Measurements from ENCODE around the gene MACC1. TPM values are rescaled to one million over a fixed set of nuclear protein-coding genes. Genes with fewer than 3 reads are reported as not detected.

The MACC1 gene
- total RNA-seq, 1 donor from 2014 or later, result 0.12 TPM

DNA sequence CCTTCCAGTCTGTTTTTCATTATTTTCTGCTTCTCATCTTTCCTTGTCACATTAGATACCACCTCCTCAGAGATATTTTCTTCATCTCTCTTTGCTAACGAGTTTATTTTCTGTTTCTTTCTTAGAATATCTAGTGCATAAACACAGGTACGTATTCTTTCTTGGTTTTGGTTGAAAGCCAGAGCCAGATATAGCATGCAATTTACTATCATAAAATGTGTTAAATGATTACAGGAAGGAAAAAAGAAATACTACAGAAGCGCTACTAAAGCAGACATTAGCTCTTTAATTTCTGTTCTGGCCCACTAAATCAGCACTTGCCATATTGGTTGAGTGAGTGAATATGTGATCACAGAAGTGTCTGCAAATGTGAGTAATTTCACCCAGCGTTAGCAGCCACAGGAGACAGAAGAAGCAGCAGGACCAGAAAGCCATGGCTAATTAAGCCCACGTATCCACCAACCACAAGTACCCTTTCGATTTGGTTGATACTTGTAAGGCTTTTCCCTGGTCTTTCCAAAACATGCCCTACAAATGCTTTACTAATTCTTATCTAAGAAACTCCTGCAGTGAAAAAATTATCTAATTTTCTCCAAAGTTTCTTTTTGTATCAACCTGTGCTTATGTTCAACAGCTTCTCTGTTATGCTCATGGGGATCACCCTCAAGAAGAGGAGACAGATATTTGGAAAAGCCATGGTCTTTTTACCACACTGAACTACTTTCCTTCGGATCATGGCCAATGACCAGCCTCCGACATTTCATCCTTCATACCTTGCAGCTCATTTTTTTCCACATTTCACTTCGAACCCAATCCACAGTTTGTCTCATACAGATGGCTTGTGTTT is 23.1 kb upstream of the MACC1 start:
- Mint-ChIP-seq H3K4me3 (no peak overlapping the region), H3K27me3 (ENCODE audit: low read depth) (no peaks in the 10 kb centered on the region), H3K36me3 (ENCODE audit: low read depth) (peaks cover 3% of the 10 kb centered on the region), H3K27ac (ENCODE audit: unreplicated experiment) (no peak overlapping the region), H3K9me3 (no peaks in the 10 kb centered on the region), H3K4me1 (peaks cover 38% of the 10 kb centered on the region)
- DNase-seq (ENCODE audit: low read depth, low spot score), result no peak
- no peak for TF ChIP-seq CTCF (conservative IDR thresholded peaks at IDR 0.05)

DNA sequence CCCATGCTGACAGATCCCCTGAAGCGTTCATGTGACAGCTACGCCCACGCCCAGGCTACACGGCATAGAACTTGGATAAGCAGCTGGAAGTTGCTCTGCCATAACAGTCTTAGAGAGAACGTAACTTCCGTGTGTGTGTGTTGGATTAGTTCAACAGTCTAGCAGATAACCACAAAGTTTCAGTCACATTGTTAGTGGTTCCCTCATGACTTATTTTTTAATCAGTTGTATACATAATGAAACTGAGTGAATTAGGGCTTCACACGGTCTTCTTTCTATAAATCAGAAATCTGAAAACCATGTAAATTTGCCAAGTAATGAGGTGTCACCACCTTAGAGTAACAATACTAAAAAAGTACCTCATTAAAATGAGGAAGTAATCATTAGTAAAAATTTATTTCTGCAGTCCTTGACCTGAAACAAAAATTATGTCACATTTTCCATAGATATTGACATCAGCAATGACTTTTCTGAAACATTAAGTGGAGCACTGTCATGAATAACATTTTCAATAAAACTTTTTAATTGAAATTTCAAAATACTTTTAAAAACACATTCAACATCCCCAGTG is 21.7 kb upstream of the MACC1 start:
- Mint-ChIP-seq H3K27ac (ENCODE audit: unreplicated experiment) (no peak overlapping the region), H3K4me3 (peak overlapping the region; percentile 10), H3K27me3 (ENCODE audit: low read depth) (no peaks in the 10 kb centered on the region), H3K36me3 (ENCODE audit: low read depth) (peaks cover 3% of the 10 kb centered on the region), H3K9me3 (no peaks in the 10 kb centered on the region), H3K4me1 (peaks cover 38% of the 10 kb centered on the region)
- TF ChIP-seq CTCF (conservative IDR thresholded peaks at IDR 0.05), result no peak
- no peak for DNase-seq (ENCODE audit: low read depth, low spot score)

GRCh38 chr7:20238194-20238753 is 21.1 kb upstream of the MACC1 start:
- Mint-ChIP-seq H3K27me3 (ENCODE audit: low read depth) (no peaks in the 10 kb centered on the region), H3K27ac (ENCODE audit: unreplicated experiment) (no peak overlapping the region), H3K36me3 (ENCODE audit: low read depth) (peaks cover 3% of the 10 kb centered on the region), H3K4me3 (peak overlapping the region; percentile 10), H3K9me3 (no peaks in the 10 kb centered on the region), H3K4me1 (peaks cover 38% of the 10 kb centered on the region)
- DNase-seq (ENCODE audit: low read depth, low spot score), result no peak
- TF ChIP-seq CTCF (conservative IDR thresholded peaks at IDR 0.05), result no peak

DNA sequence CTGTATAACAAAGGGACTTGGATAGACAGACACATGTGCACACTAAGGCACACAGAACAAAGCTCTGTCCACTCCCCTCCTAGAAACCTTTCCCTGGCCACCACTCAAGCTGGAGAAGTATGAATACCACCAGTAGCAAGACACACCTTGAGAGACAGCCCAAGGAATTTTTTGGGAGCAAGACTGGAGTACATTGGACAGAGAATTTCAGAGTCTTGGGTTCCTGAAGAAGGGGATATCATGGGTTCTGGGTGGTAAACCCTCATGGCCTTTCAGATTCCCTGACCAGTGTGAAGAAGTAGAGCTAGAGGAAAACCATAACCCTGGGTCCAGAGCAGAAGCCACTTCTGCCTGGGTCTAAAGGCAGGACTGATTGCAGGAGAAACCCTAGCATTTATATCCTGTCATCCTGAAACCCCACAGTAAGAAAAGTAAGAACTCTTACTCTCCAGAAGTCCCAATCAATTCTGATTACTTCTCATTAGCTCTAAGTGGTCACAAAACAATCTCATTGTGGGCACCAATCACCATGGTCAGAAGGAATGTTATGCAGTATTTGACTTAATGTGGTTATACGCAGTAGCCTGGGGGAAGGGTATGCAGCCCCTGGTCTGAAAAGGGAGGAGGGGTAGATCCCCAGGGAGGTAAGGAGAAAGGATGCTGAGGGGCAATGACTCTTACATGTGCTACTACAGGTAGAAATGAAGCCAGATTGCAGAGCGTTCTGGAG is 20.4 kb upstream of the MACC1 start:
- no peaks in the 10 kb centered on the region for H3K27me3 Mint-ChIP-seq (ENCODE audit: low read depth)
- DNase-seq (ENCODE audit: low read depth, low spot score), result no peak
- H3K4me1 Mint-ChIP-seq, result peaks cover 38% of the 10 kb centered on the region
- H3K27ac Mint-ChIP-seq (ENCODE audit: unreplicated experiment), result no peak overlapping the region
- H3K4me3 Mint-ChIP-seq, result no peak overlapping the region
- no peaks in the 10 kb centered on the region for H3K9me3 Mint-ChIP-seq
- TF ChIP-seq CTCF (conservative IDR thresholded peaks at IDR 0.05), result no peak
- H3K36me3 Mint-ChIP-seq (ENCODE audit: low read depth), result peaks cover 3% of the 10 kb centered on the region

- no peak for DNase-seq (ENCODE audit: low read depth, low spot score)
- peaks cover 33% of the 10 kb centered on the region for H3K4me1 Mint-ChIP-seq
- H3K9me3 Mint-ChIP-seq, result no peaks in the 10 kb centered on the region
- H3K36me3 Mint-ChIP-seq (ENCODE audit: low read depth), result peaks cover 3% of the 10 kb centered on the region
- no peak overlapping the region for H3K27ac Mint-ChIP-seq (ENCODE audit: unreplicated experiment)
- no peaks in the 10 kb centered on the region for H3K27me3 Mint-ChIP-seq (ENCODE audit: low read depth)
- TF ChIP-seq CTCF (conservative IDR thresholded peaks at IDR 0.05), result no peak
- no peak overlapping the region for H3K4me3 Mint-ChIP-seq
These were observed 19.6 kb upstream of the MACC1 start for GRCh38 chr7:20236790-20237189.

All from neural crest cell (in vitro differentiated cells).